Panc1 (cell line): ENCODE measurements around the gene DIAPH1. TPM values are rescaled to one million over a fixed set of nuclear protein-coding genes. Genes with fewer than 3 reads are reported as not detected.

Source experiments
- ATAC-seq: fragments of 200-7000 bp; cut with Tn5 transposase; 2 replicates; pipeline ENCODE4 v1.9.1; 2020; ENCODE audit warnings: mild to moderate bottlenecking, moderate library complexity
- BruUV-seq: library from RNA; stranded (reverse); fragments of 400-500 nt; replicated peaks from 2 replicates; lab custom pipeline; 2021; lab: Mats Ljungman, UMichigan
- CTCF ChIA-PET: fragments of 300-600 bp; sonication (Branson Sonifier 250); formaldehyde crosslinking; loops from one replicate; lab custom pipeline; 2022; ENCODE audit warnings: antibody characterized with exemption; lab: Charles Lee
- POLR2A ChIA-PET: fragments of 300-600 bp; sonication (Branson Sonifier 250); formaldehyde crosslinking; loops from one replicate; lab custom pipeline; 2022; ENCODE audit warnings: antibody characterized with exemption; lab: Charles Lee
- DNase-seq: peaks from one replicate; pipeline ENCODE4 v3.0.0-alpha.2; 2010; ENCODE audit warnings: low read depth, low spot score
- H3K27ac ChIP-seq: 2 replicates; pipeline ENCODE4 v1.5.1; 2011; ENCODE audit warnings: mild to moderate bottlenecking, low read length, inconsistent platforms
- H3K27me3 ChIP-seq: fragments of 200-500 bp; sonication (Bioruptor generic); 2 replicates; pipeline ENCODE4 v1.6.0; 2014; ENCODE audit warnings: low read length, inconsistent platforms; ENCODE audit not compliant: control insufficient read depth, insufficient read depth
- H3K36me3 ChIP-seq: fragments of 200-500 bp; sonication (Bioruptor generic); 2 replicates; pipeline ENCODE4 v1.5.1; 2014; ENCODE audit warnings: inconsistent platforms, mild to moderate bottlenecking, low read length, moderate library complexity; ENCODE audit not compliant: control insufficient read depth, insufficient read depth
- H3K4me1 ChIP-seq: 2 replicates; pipeline ENCODE4 v1.5.1; 2011; ENCODE audit warnings: inconsistent platforms, mild to moderate bottlenecking, low read length, moderate library complexity; ENCODE audit not compliant: control insufficient read depth, insufficient read depth
- H3K4me3 ChIP-seq, 2 experiments: 2 replicates each; pipeline ENCODE4 v1.5.1; 2011 to 2012; ENCODE audit warnings: low read depth in 2 of 2, low read length in 2 of 2, mild to moderate bottlenecking in 2 of 2, inconsistent platforms in 1 of 2, moderate library complexity in 1 of 2
- H3K9me3 ChIP-seq: fragments of 200-500 bp; sonication (Bioruptor generic); 2 replicates; pipeline ENCODE4 v1.5.1; 2014; ENCODE audit warnings: low read depth, mild to moderate bottlenecking, inconsistent platforms, low read length, moderate library complexity; ENCODE audit not compliant: control insufficient read depth, insufficient read depth
- POLR2AphosphoS5 ChIP-seq: IDR thresholded peaks from 2 replicates; pipeline ENCODE4 v1.6.1; 2012; ENCODE audit warnings: mild to moderate bottlenecking, low read depth, low read length, moderate library complexity
- SIN3A ChIP-seq: IDR thresholded peaks from 2 replicates; pipeline ENCODE4 v1.6.1; 2012; ENCODE audit warnings: low read depth, mild to moderate bottlenecking, low read length, moderate library complexity, borderline replicate concordance; ENCODE audit not compliant: insufficient read depth
- TCF7L2 ChIP-seq: IDR thresholded peaks from 2 replicates; pipeline ENCODE4 v1.6.1; 2011; ENCODE audit warnings: mild to moderate bottlenecking, low read depth, low read length, inconsistent platforms
- in situ Hi-C: cut with HindIII; loops from 2 replicates; pipeline ENCODE4 v1.10.0; 2016; ENCODE audit warnings: low sequenced_read_pairs, low pct_unique_long_range_greater_than_20kb
- intact Hi-C: fragments of 100-400 bp; cut with micrococcal nuclease; formaldehyde crosslinking; loops from one replicate; pipeline ENCODE4 v1.10.0; 2022; ENCODE audit not compliant: unreplicated experiment
- total RNA-seq: library from RNA; stranded (reverse); gene quantifications from one replicate; pipeline ENCODE4 v1.2.1, GENCODE V29; 2021; ENCODE audit not compliant: unreplicated experiment
- TF ChIP-seq, protein P1 (sequence below), 2 experiments: IDR thresholded peaks; 2 replicates each; pipeline ENCODE4 v1.6.1; 2011 to 2012; ENCODE audit warnings: low read depth in 2 of 2, control low read depth in 1 of 2, low read length in 1 of 2, mild to moderate bottlenecking in 1 of 2, moderate library complexity in 1 of 2; ENCODE audit not compliant: insufficient read depth in 1 of 2
- TF ChIP-seq, protein P2 (sequence below): fragments of 450-650 bp; IDR thresholded peaks from 2 replicates; pipeline ENCODE4 v1.5.1; 2017; ENCODE audit warnings: mild to moderate bottlenecking

The DIAPH1 gene
- total RNA-seq, 1 experiment from 2014 or later: 155 TPM

DNA sequence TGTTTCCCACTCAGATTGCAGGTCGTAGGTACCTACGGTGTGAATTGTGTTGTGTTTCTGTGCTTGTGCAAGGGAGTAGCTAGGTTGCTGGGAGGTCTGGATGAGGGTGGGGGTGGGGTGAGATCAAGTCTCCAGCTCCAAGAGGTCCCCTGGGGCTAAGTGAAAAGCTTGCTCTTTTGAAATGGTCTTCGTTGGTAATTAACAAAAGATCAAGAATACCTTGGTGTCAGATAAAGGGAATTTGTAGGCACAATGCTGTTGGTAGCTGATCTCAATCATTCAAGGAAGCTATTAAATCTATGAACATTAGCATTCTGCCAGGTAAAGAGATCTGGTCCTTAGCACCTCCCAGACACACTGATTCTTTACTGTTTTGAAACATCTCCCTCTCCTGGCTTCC lies 134.9 kb downstream of the DIAPH1 start:
- H3K4me3 ChIP-seq: no peak overlapping the region
- H3K27me3 ChIP-seq: no peaks in the 10 kb centered on the region
- H3K27ac ChIP-seq: no peak overlapping the region
- H3K9me3 ChIP-seq: no peaks in the 10 kb centered on the region
- BruUV-seq: no TSS peak
- no peaks in the 10 kb centered on the region for H3K36me3 ChIP-seq
- ChIA-PET CTCF (interaction anchor here (0.5 kb wide), 1 partner anchor 69 kb away, joined by 13 read pairs; no protein-coding TSS in a partner anchor), POLR2A (no interaction called here)
- in situ Hi-C loops (no loop called here), intact Hi-C loops (no loop called here)
- TF ChIP-seq SIN3A: no peak
- TF ChIP-seq TCF7L2: no peak
- TF ChIP-seq, protein P1, sequence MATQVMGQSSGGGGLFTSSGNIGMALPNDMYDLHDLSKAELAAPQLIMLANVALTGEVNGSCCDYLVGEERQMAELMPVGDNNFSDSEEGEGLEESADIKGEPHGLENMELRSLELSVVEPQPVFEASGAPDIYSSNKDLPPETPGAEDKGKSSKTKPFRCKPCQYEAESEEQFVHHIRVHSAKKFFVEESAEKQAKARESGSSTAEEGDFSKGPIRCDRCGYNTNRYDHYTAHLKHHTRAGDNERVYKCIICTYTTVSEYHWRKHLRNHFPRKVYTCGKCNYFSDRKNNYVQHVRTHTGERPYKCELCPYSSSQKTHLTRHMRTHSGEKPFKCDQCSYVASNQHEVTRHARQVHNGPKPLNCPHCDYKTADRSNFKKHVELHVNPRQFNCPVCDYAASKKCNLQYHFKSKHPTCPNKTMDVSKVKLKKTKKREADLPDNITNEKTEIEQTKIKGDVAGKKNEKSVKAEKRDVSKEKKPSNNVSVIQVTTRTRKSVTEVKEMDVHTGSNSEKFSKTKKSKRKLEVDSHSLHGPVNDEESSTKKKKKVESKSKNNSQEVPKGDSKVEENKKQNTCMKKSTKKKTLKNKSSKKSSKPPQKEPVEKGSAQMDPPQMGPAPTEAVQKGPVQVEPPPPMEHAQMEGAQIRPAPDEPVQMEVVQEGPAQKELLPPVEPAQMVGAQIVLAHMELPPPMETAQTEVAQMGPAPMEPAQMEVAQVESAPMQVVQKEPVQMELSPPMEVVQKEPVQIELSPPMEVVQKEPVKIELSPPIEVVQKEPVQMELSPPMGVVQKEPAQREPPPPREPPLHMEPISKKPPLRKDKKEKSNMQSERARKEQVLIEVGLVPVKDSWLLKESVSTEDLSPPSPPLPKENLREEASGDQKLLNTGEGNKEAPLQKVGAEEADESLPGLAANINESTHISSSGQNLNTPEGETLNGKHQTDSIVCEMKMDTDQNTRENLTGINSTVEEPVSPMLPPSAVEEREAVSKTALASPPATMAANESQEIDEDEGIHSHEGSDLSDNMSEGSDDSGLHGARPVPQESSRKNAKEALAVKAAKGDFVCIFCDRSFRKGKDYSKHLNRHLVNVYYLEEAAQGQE (IDR thresholded peaks at IDR 0.05; ENCODE audit: insufficient read depth in 1 of 2, low read depth in 2 of 2, low read length in 1 of 2): no peak
- DNase-seq (no peak), ATAC-seq (no peak)
- H3K4me1 ChIP-seq: no peaks in the 10 kb centered on the region; the same call in 1 of the 2 replicates

DNA sequence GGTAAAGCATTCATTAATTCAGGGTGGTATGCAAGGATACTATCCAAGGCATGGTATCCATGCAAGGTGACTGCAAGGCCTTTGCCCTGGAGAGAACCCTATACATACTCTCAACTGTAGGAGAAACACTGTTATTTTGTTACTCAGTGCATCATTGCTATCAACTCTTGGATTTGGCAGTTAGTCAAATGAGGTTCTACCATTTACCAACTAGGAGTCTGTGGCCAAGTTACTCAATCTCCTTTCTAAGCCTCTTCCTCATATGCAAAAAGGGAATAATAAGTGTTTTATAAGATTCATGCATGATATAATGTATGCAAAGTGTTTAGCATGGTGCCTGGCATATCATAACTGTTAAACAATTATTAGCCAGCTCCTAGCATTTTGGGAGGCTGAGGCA lies 139.0 kb downstream of the DIAPH1 start:
- H3K4me1 ChIP-seq: peaks cover 12% of the 10 kb centered on the region
- CTCF ChIA-PET: no interaction called here
- no peak for TF ChIP-seq POLR2AphosphoS5
- TF ChIP-seq SIN3A: no peak
- no peak for TF ChIP-seq TCF7L2
- TF ChIP-seq, protein P2, sequence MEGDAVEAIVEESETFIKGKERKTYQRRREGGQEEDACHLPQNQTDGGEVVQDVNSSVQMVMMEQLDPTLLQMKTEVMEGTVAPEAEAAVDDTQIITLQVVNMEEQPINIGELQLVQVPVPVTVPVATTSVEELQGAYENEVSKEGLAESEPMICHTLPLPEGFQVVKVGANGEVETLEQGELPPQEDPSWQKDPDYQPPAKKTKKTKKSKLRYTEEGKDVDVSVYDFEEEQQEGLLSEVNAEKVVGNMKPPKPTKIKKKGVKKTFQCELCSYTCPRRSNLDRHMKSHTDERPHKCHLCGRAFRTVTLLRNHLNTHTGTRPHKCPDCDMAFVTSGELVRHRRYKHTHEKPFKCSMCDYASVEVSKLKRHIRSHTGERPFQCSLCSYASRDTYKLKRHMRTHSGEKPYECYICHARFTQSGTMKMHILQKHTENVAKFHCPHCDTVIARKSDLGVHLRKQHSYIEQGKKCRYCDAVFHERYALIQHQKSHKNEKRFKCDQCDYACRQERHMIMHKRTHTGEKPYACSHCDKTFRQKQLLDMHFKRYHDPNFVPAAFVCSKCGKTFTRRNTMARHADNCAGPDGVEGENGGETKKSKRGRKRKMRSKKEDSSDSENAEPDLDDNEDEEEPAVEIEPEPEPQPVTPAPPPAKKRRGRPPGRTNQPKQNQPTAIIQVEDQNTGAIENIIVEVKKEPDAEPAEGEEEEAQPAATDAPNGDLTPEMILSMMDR: no peak
- TF ChIP-seq, protein P1 (IDR thresholded peaks at IDR 0.05; ENCODE audit: insufficient read depth in 1 of 2, low read depth in 2 of 2, low read length in 1 of 2): no peak
- H3K9me3 ChIP-seq: no peaks in the 10 kb centered on the region
- intact Hi-C loops (loop anchor here (1.0 kb wide), 1 partner anchor 44 kb away; no protein-coding TSS in a partner anchor), in situ Hi-C loops (no loop called here)
- ATAC-seq: no peak
- no peaks in the 10 kb centered on the region for H3K36me3 ChIP-seq
- POLR2A ChIA-PET: no interaction called here
- no peak overlapping the region for H3K4me3 ChIP-seq
- DNase-seq: no peak
- BruUV-seq: no TSS peak
- no peak overlapping the region for H3K27ac ChIP-seq
- H3K27me3 ChIP-seq: no peaks in the 10 kb centered on the region
